MCF 10A (cell line): Measurements from ENCODE around the gene SSBP3. TPM values are rescaled to one million over a fixed set of nuclear protein-coding genes. Genes with fewer than 3 reads are reported as not detected.

Source experiments
- BruUV-seq: library from RNA; stranded (reverse); fragments of 400-500 nt; replicated peaks from 2 replicates; lab custom pipeline; 2021; lab: Mats Ljungman, UMichigan
- CTCF ChIA-PET: fragments of 300-600 bp; sonication (Branson Sonifier 250); formaldehyde crosslinking; extraction: SDS; loops from one replicate; lab custom pipeline; 2021; ENCODE audit warnings: antibody characterized with exemption, inconsistent platforms; lab: Yijun Ruan, JAX
- POLR2A ChIA-PET: fragments of 300-600, 350-650 bp; sonication (Branson Sonifier 250); formaldehyde crosslinking; extraction: SDS; loops from one replicate; lab custom pipeline; 2020; ENCODE audit warnings: antibody characterized with exemption, inconsistent platforms; lab: Yijun Ruan, JAX
- DNase-seq: peaks from one replicate; pipeline ENCODE4 v3.0.0-alpha.2; 2018; ENCODE audit not compliant: unreplicated experiment
- H3K27ac Mint-ChIP-seq: one replicate; pipeline ENCODE4 v1.8.0; 2022; ENCODE audit warnings: mild to moderate bottlenecking, low read depth, mixed read lengths; ENCODE audit not compliant: unreplicated experiment
- H3K27me3 Mint-ChIP-seq: one replicate; pipeline ENCODE4 v1.8.0; 2022; ENCODE audit warnings: mixed read lengths; ENCODE audit not compliant: insufficient read depth, unreplicated experiment
- H3K36me3 Mint-ChIP-seq: one replicate; pipeline ENCODE4 v1.8.0; 2022; ENCODE audit warnings: mild to moderate bottlenecking, moderate library complexity, mixed read lengths; ENCODE audit not compliant: insufficient read depth, unreplicated experiment
- H3K4me1 Mint-ChIP-seq: one replicate; pipeline ENCODE4 v1.8.0; 2022; ENCODE audit warnings: mixed read lengths; ENCODE audit not compliant: insufficient read depth, unreplicated experiment
- H3K4me3 Mint-ChIP-seq: one replicate; pipeline ENCODE4 v1.8.0; 2022; ENCODE audit warnings: mild to moderate bottlenecking, moderate library complexity, mixed read lengths; ENCODE audit not compliant: unreplicated experiment
- H3K9me3 Mint-ChIP-seq: one replicate; pipeline ENCODE4 v1.8.0; 2022; ENCODE audit warnings: mixed read lengths; ENCODE audit not compliant: unreplicated experiment
- CTCF ChIP-seq: fragments of 200-600 bp; IDR thresholded peaks from one replicate; pipeline ENCODE4 v1.8.0; 2022; ENCODE audit warnings: antibody characterized with exemption, mild to moderate bottlenecking; ENCODE audit not compliant: unreplicated experiment
- intact Hi-C: fragments of 100-400 bp; cut with micrococcal nuclease; formaldehyde crosslinking; loops from 2 replicates; pipeline ENCODE4 v1.14.1; 2022
- total RNA-seq: library from RNA; stranded (reverse); gene quantifications from 2 replicates; pipeline ENCODE4 v1.2.3, GENCODE V29; 2022

SSBP3 gene
- total RNA-seq, 1 experiment from 2014 or later: 8.6 TPM

GRCh38 chr1:54324251-54325140 is 81.7 kb downstream of the SSBP3 start:
- Mint-ChIP-seq H3K4me3 (no peak overlapping the region), H3K36me3 (no peaks in the 10 kb centered on the region), H3K27ac (no peak overlapping the region), H3K9me3 (no peaks in the 10 kb centered on the region), H3K27me3 (no peaks in the 10 kb centered on the region), H3K4me1 (peaks cover 20% of the 10 kb centered on the region)
- no TSS peak for BruUV-seq
- DNase-seq: no peak
- ChIA-PET CTCF (no interaction called here), POLR2A (no interaction called here)
- TF ChIP-seq CTCF: no peak
- intact Hi-C loops: no loop called here

GRCh38 chr1:54323921-54324250 is 82.3 kb downstream of the SSBP3 start:
- ChIA-PET POLR2A (no interaction called here), CTCF (interaction anchor here (0.5 kb wide), 1 partner anchor 19 kb away, joined by 4 read pairs; no protein-coding TSS in a partner anchor)
- no peak overlapping the region for H3K4me3 Mint-ChIP-seq
- TF ChIP-seq CTCF: no peak
- H3K4me1 Mint-ChIP-seq: peaks cover 20% of the 10 kb centered on the region
- no TSS peak for BruUV-seq
- no peaks in the 10 kb centered on the region for H3K27me3 Mint-ChIP-seq
- intact Hi-C loops: no loop called here
- no peak overlapping the region for H3K27ac Mint-ChIP-seq
- H3K36me3 Mint-ChIP-seq: no peaks in the 10 kb centered on the region
- no peak for DNase-seq
- no peaks in the 10 kb centered on the region for H3K9me3 Mint-ChIP-seq

DNA sequence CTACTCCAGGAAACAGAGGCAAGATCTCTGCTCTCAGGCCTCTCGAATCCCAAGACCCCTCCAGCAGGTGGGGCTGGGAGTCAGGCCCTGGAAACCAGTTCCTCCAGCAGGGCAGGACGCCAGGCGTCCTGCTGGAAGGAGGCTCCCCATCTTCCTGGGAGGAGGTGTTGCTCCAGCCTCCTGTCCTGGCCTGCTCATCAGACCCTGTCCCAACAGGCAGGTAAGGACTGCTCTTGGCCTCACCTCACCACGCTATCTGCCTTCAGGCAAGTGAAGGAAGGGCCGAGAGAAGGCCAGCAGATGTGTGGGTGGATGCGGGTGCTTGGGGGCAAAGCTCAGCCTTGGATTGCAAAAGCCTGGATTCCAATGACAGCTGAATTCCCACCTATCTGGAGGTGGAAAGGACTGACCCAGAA is 82.9 kb downstream of the SSBP3 start:
- CTCF ChIA-PET: interaction anchor here (0.5 kb wide), 1 partner anchor 18 kb away, joined by 4 read pairs; no protein-coding TSS in a partner anchor
- no peaks in the 10 kb centered on the region for H3K36me3 Mint-ChIP-seq
- H3K4me1 Mint-ChIP-seq: peaks cover 20% of the 10 kb centered on the region
- no peak overlapping the region for H3K27ac Mint-ChIP-seq
- intact Hi-C loops: no loop called here
- no peak for TF ChIP-seq CTCF
- DNase-seq: peak; percentile 87
- no peaks in the 10 kb centered on the region for H3K27me3 Mint-ChIP-seq
- no peak overlapping the region for H3K4me3 Mint-ChIP-seq
- BruUV-seq: no TSS peak
- no peaks in the 10 kb centered on the region for H3K9me3 Mint-ChIP-seq
- POLR2A ChIA-PET: no interaction called here

- Mint-ChIP-seq H3K36me3 (no peaks in the 10 kb centered on the region), H3K4me1 (peaks cover 3% of the 10 kb centered on the region), H3K27me3 (no peaks in the 10 kb centered on the region), H3K27ac (no peak overlapping the region), H3K4me3 (no peak overlapping the region), H3K9me3 (no peaks in the 10 kb centered on the region)
- BruUV-seq: no TSS peak
- ChIA-PET CTCF (no interaction called here), POLR2A (no interaction called here)
- no peak for DNase-seq
- no peak for TF ChIP-seq CTCF
- intact Hi-C loops: no loop called here
Observed at GRCh38 chr1:54318246-54318814, 87.9 kb downstream of the SSBP3 start.
